Tibial nerve (tissue), 4 donors: Measurements from ENCODE around the gene ASPSCR1. TPM values are rescaled to one million over a fixed set of nuclear protein-coding genes. Genes with fewer than 3 reads are reported as not detected.

Experiments used
- DNase-seq, 2 donors: peaks; one replicate each; pipeline ENCODE4 v3.0.0-alpha.2; 2019; ENCODE audit warnings: low spot score in 2 of 2
- H3K27ac ChIP-seq, 4 donors: fragments of 200-600 bp; sonication (generic) in 3 of 4; one replicate each; pipeline ENCODE4 v1.5.1; 2017 to 2019; ENCODE audit warnings: mild to moderate bottlenecking in 1 of 4
- H3K27me3 ChIP-seq, 2 donors: fragments of 200-600 bp; sonication (generic) in 1 of 2; one replicate each; pipeline versions ENCODE4 v1.5.1 to v1.6.0; 2017 to 2019
- H3K36me3 ChIP-seq, 3 donors: fragments of 200-600 bp; sonication (generic); one replicate each; pipeline ENCODE4 v1.5.1; 2018 to 2019
- H3K4me1 ChIP-seq, 4 donors: fragments of 200-600 bp; sonication (generic) in 3 of 4; one replicate each; pipeline ENCODE4 v1.5.1; 2017 to 2019
- H3K4me3 ChIP-seq, 4 donors: fragments of 200-600 bp; sonication (generic) in 3 of 4; one replicate each; pipeline ENCODE4 v1.5.1; 2017 to 2019; ENCODE audit warnings: mild to moderate bottlenecking in 1 of 4, moderate library complexity in 1 of 4
- H3K9me3 ChIP-seq, 4 donors: fragments of 200-600 bp; sonication (generic) in 3 of 4; one replicate each; pipeline ENCODE4 v1.5.1; 2017 to 2019
- CTCF ChIP-seq, 5 experiments: fragments of 200-600 bp in 3 of 5; fragments of 450-650 bp in 2 of 5; sonication (generic) in 3 of 5; IDR thresholded peaks; one replicate each; pipeline ENCODE4 v1.5.1; 2016 to 2019; ENCODE audit warnings: antibody characterized with exemption in 5 of 5, mild to moderate bottlenecking in 3 of 5, moderate library complexity in 2 of 5
- EP300 ChIP-seq, 2 donors: sonication (generic); formaldehyde crosslinking; IDR thresholded peaks; one replicate each; pipeline ENCODE4 v1.6.1; 2017; ENCODE audit warnings: antibody characterized with exemption in 2 of 2, mild to moderate bottlenecking in 1 of 2
- POLR2A ChIP-seq, 2 donors: fragments of 450-650 bp; IDR thresholded peaks; one replicate each; pipeline ENCODE4 v1.6.1; 2017; ENCODE audit warnings: antibody characterized with exemption in 2 of 2, mild to moderate bottlenecking in 2 of 2, moderate library complexity in 2 of 2
- whole genome bisulfite sequencing, 2 donors: methylation state at CpG; one replicate each; pipeline ENCODE4 v1.1.5; 2018; 5-methylcytosine and 5-hydroxymethylcytosine counted together
- total RNA-seq, 4 donors: library from RNA; depleted of rRNA; stranded (reverse); fragments of >200 nt; gene quantifications; one replicate each; pipeline ENCODE4 v1.1.0, GENCODE V29; 2016

ASPSCR1 gene
- total RNA-seq, 4 donors from 2014 or later: 32.9 to 82.8 (median 55.6) TPM

GRCh38 chr17:82047914-82048570, 70.6 kb downstream of the ASPSCR1 start:
- Histone ChIP-seq H3K4me1 (peaks cover 3 to 43% (median 13%) of the 10 kb centered on the region in 4 donors), H3K9me3 (no peaks in the 10 kb centered on the region), H3K4me3 (no peak overlapping the region), H3K27ac (peak overlapping the region in 1 of 4 donors; percentile 90), H3K36me3 (peaks cover 0 to 42% (median 3%) of the 10 kb centered on the region in 3 donors), H3K27me3 (no peaks in the 10 kb centered on the region)
- WGBS, 2 donors: 74 to 83% methylated on average over 21 to 25 of the region's 25 CpGs
- DNase-seq: no peak
- TF ChIP-seq CTCF (IDR thresholded peaks at IDR 0.05): no peak
- TF ChIP-seq POLR2A (IDR thresholded peaks at IDR 0.05): no peak
- TF ChIP-seq EP300 (IDR thresholded peaks at IDR 0.05): no peak

DNA sequence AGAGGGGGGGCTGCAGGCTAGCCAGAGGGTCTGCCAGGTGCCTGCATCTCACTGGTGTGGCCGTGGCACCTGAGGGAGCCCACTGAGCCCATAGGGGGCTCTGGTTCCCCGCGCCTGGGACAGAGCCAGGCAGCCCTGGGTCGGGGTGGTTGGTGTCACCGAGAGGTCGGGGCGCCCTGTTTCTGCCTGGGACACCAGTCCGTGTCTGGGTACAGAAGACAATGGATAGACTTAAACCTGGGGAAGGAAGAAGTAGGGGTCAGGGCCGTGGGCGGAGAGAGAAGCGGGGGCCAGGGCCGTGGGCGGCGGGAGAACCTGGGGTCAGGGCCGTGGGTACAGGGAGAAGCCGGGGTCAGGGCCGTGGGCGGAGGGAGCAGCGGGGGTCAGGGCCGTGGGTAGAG, 71.1 kb downstream of the ASPSCR1 start:
- 70 to 80% methylated on average over 19 to 20 of the region's 20 CpGs for WGBS, 2 donors
- peak overlapping the region in 1 of 4 donors; percentile 90 for H3K27ac ChIP-seq
- peaks cover 0 to 48% (median 3%) of the 10 kb centered on the region in 3 donors for H3K36me3 ChIP-seq
- H3K4me3 ChIP-seq: no peak overlapping the region
- DNase-seq: no peak
- H3K4me1 ChIP-seq: peaks cover 3 to 48% (median 18%) of the 10 kb centered on the region in 4 donors
- TF ChIP-seq POLR2A (IDR thresholded peaks at IDR 0.05) (no peak), CTCF (IDR thresholded peaks at IDR 0.05) (no peak), EP300 (IDR thresholded peaks at IDR 0.05) (no peak)
- H3K27me3 ChIP-seq: no peaks in the 10 kb centered on the region
- H3K9me3 ChIP-seq: no peaks in the 10 kb centered on the region

- no peaks in the 10 kb centered on the region for H3K9me3 ChIP-seq
- TF ChIP-seq CTCF (IDR thresholded peaks at IDR 0.05): no peak
- TF ChIP-seq POLR2A (IDR thresholded peaks at IDR 0.05): no peak
- TF ChIP-seq EP300 (IDR thresholded peaks at IDR 0.05): no peak
- peak overlapping the region in 1 of 4 donors; percentile 90 for H3K27ac ChIP-seq
- no peak for DNase-seq
- peaks cover 0 to 53% (median 3%) of the 10 kb centered on the region in 3 donors for H3K36me3 ChIP-seq
- no peak overlapping the region for H3K4me3 ChIP-seq
- no peaks in the 10 kb centered on the region for H3K27me3 ChIP-seq
- peaks cover 3 to 53% (median 19%) of the 10 kb centered on the region in 4 donors for H3K4me1 ChIP-seq
- 72 to 90% methylated on average over 8 of the region's 8 CpGs for WGBS, 2 donors
Observed at GRCh38 chr17:82049106-82049505, 71.7 kb downstream of the ASPSCR1 start.

- no peaks in the 10 kb centered on the region for H3K27me3 ChIP-seq
- TF ChIP-seq POLR2A (IDR thresholded peaks at IDR 0.05) (no peak), EP300 (IDR thresholded peaks at IDR 0.05) (no peak), CTCF (IDR thresholded peaks at IDR 0.05) (no peak)
- H3K4me1 ChIP-seq: peaks cover 3 to 56% (median 19%) of the 10 kb centered on the region in 4 donors
- H3K36me3 ChIP-seq: peaks cover 3 to 57% (median 3%) of the 10 kb centered on the region in 3 donors
- 91 to 95% methylated on average over 5 to 15 of the region's 16 CpGs for WGBS, 2 donors
- DNase-seq: no peak
- H3K4me3 ChIP-seq: no peak overlapping the region
- H3K27ac ChIP-seq: peak overlapping the region in 1 of 4 donors; percentile 90
- no peaks in the 10 kb centered on the region for H3K9me3 ChIP-seq
Observed at GRCh38 chr17:82049521-82049971, 72.1 kb downstream of the ASPSCR1 start.

GRCh38 chr17:82050152-82050760, 72.8 kb downstream of the ASPSCR1 start:
- H3K27me3 ChIP-seq: no peaks in the 10 kb centered on the region
- peaks cover 3 to 65% (median 10%) of the 10 kb centered on the region in 3 donors for H3K36me3 ChIP-seq
- peaks cover 3 to 59% (median 19%) of the 10 kb centered on the region in 4 donors for H3K4me1 ChIP-seq
- no peaks in the 10 kb centered on the region for H3K9me3 ChIP-seq
- peak overlapping the region in 2 of 4 donors; percentile 74 to 90 for H3K27ac ChIP-seq
- TF ChIP-seq EP300 (IDR thresholded peaks at IDR 0.05): no peak
- TF ChIP-seq POLR2A (IDR thresholded peaks at IDR 0.05): no peak
- TF ChIP-seq CTCF (IDR thresholded peaks at IDR 0.05): no peak
- WGBS, 2 donors: 82 to 90% methylated on average over 19 of the region's 28 CpGs
- no peak for DNase-seq
- H3K4me3 ChIP-seq: peak overlapping the region; percentile 48 to 95 (median 71)
